GM12865 (cell line): ENCODE measurements around the gene VPS8.

ENCODE experiments used
- DNase-seq: peaks from one replicate; pipeline ENCODE4 v3.0.0; 2010; ENCODE audit warnings: low read depth
- H3K4me3 ChIP-seq: 2 replicates; pipeline ENCODE4 v1.5.1; 2011; ENCODE audit warnings: mild to moderate bottlenecking, low read depth, low read length, control low read depth
- TF ChIP-seq, protein P1 (sequence below): IDR thresholded peaks from 2 replicates; pipeline ENCODE4 v1.5.1; 2011; ENCODE audit warnings: low read length, control low read depth, low read depth, inconsistent platforms; ENCODE audit not compliant: insufficient read depth; ENCODE audit errors: missing control alignments

VPS8 gene

DNA sequence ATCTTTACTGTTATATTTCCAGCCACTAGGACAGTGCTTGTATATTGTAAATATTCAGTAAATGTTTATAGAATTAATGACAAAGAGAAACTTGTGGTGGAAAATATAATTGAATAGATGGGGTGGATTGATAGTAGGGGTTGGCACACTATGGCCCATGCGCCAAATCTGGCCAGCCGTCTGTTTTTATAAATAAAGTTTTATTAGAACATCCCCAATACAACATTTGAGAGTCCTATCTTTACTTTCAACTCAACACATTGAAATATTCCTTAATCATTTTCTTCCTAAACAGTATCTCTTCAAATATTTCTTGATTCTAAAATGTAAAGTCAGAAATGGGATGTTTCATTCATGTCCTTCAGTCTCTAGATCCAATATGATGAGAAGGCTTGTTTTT, 45.1 kb downstream of the VPS8 start:
- TF ChIP-seq, protein P1, sequence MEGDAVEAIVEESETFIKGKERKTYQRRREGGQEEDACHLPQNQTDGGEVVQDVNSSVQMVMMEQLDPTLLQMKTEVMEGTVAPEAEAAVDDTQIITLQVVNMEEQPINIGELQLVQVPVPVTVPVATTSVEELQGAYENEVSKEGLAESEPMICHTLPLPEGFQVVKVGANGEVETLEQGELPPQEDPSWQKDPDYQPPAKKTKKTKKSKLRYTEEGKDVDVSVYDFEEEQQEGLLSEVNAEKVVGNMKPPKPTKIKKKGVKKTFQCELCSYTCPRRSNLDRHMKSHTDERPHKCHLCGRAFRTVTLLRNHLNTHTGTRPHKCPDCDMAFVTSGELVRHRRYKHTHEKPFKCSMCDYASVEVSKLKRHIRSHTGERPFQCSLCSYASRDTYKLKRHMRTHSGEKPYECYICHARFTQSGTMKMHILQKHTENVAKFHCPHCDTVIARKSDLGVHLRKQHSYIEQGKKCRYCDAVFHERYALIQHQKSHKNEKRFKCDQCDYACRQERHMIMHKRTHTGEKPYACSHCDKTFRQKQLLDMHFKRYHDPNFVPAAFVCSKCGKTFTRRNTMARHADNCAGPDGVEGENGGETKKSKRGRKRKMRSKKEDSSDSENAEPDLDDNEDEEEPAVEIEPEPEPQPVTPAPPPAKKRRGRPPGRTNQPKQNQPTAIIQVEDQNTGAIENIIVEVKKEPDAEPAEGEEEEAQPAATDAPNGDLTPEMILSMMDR = no peak
- no peak for DNase-seq
- H3K4me3 ChIP-seq = no peak overlapping the region

DNA sequence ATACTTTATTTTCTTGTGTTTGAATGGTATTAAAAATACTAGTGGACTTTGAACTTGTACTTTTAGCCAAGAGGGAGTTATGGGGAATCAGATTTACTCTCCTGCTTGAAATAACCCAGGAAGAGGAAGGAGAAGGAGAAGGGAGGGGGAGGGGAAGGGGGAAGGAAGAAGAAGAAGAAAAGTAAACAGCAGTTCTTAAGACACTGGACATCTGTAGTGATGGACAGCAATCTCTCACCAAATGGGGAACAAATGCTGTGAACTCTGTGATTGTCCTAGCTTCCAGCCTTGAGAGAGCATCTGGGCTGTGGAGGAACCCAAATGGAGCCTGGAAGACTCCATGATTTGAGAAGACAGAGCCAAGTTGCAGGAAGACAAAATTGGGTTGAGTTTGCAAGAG, 52.0 kb downstream of the VPS8 start:
- H3K4me3 ChIP-seq = no peak overlapping the region
- TF ChIP-seq, protein P1 = no peak
- DNase-seq = no peak

DNA sequence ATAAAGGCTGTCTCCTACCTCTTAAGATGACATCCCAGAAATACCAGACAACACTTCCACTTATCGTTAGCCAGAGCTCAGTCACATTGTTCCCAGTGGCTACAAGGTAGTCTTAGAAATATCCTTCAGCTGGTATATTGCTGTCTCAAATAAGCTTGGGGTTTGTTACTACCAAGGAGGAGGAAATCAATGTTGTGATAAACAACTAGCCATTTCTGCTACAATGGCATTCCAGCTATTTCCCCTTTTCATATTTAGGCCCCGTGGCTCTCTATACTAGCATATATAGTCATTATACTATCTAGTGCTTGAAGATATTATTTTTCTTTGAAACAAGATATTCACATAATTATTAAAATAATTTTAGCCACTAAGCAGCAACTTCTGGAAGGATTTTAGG, 56.5 kb downstream of the VPS8 start:
- no peak overlapping the region for H3K4me3 ChIP-seq
- DNase-seq = no peak
- TF ChIP-seq, protein P1 = no peak

DNA sequence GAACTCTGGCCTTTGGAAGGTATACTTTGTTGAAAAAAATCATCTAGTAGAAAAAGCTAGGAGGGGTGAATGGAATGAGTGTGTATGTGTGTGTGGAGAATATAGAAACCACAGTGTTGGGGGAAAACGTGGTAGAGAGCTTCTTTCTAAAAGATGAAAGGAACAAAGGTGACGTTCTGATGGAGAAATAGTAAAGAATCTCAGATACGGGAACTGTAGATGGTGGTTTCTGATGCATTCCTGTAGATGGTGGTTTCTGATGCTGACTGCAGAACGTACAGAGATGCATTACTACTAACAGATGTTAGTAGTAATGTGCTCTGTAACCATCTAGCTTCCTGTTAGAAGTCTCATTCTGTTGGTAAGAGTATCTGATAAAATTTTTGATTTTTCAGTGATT, 60.2 kb downstream of the VPS8 start:
- H3K4me3 ChIP-seq = no peak overlapping the region
- peak; percentile 15 for DNase-seq
- TF ChIP-seq, protein P1 = no peak

DNA sequence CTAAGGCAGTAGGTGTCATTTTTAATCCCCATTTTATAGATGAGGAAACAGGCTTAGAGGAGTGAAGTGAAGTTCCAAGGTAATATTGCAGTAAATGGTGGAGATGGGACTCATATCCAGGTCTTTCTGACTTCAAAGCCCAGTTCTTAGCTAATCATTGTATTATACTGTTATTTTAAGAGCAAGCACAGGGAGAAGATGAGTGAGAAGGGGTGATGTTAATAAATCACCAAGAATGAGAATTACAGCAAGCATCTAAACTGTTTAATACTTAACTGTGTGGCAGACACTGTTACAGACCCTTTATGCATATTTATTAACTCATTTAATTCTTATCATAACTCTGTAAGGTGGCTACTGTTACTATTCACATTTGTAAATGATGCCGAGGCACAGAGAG, 61.2 kb downstream of the VPS8 start:
- TF ChIP-seq, protein P1 = no peak
- no peak overlapping the region for H3K4me3 ChIP-seq
- DNase-seq = no peak

DNA sequence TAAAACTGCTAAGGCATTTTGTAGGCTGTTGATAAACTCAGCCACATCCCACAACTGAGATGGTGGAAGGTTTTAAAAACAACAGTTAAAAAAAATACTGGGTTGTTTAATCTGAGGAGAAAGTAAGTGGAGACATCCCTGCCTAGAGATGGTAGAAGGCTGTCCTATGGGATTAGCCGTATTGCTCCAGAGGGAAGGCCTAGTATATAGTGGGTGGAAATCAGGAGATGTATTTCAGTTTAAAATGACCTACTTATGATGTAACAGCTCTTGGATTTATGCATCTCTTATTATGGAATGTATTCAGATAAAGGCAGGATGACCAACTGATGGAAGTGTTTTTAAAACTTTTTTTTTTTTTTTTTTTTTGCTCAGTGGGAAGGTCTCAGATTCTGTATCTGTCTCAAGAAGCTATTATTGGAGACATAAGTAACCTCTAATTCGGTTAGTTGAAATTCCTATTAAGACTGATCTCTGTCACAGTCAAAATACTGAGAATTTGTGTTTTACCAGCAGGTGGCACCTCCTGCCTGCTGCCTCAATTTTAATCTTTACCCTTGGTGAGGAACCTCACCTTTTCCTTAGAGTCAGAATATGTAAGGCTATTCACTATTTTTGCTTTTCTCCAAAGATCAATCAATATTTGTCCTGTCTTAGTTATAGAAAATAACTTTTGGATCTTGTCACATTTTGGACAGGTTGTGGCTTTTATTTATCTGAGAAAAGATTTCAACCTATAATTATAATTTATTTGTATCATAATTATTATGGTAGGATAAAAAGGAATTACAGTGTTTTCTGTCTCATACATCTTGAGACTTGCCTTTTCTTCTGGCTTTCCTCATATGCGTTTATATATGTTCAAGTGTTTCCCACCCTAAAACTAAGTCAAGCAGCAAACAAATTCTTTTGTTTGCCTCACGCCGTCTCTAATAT, 63.0 kb downstream of the VPS8 start:
- peak; percentile 44 for DNase-seq
- H3K4me3 ChIP-seq = no peak overlapping the region
- TF ChIP-seq, protein P1 = peak; percentile 45
